HG03039 (cell line): Measurements from ENCODE around the gene BCAR1.
"Not testable (repeated sequence)": the region's sequence is repeated elsewhere in the genome, so short reads cannot be mapped to it uniquely, and the experiment has no call there.

ENCODE experiments used
- ATAC-seq: cut with Tn5 transposase; IDR thresholded peaks from one replicate; pipeline ENCODE4 v1.9.1; 2021; ENCODE audit warnings: mild to moderate bottlenecking, moderate library complexity; ENCODE audit not compliant: unreplicated experiment

Gene BCAR1, protein sequence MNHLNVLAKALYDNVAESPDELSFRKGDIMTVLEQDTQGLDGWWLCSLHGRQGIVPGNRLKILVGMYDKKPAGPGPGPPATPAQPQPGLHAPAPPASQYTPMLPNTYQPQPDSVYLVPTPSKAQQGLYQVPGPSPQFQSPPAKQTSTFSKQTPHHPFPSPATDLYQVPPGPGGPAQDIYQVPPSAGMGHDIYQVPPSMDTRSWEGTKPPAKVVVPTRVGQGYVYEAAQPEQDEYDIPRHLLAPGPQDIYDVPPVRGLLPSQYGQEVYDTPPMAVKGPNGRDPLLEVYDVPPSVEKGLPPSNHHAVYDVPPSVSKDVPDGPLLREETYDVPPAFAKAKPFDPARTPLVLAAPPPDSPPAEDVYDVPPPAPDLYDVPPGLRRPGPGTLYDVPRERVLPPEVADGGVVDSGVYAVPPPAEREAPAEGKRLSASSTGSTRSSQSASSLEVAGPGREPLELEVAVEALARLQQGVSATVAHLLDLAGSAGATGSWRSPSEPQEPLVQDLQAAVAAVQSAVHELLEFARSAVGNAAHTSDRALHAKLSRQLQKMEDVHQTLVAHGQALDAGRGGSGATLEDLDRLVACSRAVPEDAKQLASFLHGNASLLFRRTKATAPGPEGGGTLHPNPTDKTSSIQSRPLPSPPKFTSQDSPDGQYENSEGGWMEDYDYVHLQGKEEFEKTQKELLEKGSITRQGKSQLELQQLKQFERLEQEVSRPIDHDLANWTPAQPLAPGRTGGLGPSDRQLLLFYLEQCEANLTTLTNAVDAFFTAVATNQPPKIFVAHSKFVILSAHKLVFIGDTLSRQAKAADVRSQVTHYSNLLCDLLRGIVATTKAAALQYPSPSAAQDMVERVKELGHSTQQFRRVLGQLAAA

DNA sequence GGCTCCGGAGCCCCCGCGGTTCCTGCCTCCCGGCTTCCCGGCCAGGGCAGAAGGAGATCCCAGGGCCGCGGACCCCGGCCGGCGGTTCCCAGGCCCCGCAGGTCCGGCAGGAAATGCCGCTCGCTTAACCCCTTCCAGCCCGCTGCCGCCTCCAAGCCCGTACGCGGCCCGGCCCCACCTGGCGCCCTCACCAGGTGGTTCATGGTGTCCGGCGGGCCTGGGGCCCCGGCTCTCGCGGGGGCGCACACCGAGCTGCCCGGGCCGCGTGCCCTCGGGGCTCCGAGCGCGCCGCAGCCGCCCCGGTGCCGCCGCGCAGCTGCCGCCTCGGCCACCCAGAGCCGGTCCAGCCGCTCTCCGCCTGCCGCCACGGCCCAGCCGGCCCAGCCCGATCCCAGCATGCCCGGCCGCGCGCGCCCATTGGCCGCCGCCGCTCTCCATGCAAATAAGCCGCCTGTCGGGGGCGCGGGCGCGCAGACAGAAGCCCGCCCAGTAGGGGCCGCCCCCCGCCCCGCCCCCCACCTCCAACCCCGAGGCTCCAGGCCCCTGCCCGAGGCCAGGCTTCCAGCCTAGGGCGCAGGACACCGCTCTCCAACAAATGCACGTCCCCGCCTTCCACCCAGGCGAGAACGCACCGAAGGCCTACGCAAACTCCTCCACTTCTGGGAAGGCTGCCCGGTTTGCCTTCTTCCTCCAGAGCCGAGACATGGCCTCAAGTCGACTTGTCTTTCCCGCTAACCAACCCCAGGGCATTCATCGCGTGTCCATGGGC is at the start of gene BCAR1:
Gene BCAR1, minus strand, starts transcription at position 345 of the 769 bp plus-strand sequence. Its CDS starts 142 bp downstream, at position 203.
- ATAC-seq: peak; percentile 75

DNA sequence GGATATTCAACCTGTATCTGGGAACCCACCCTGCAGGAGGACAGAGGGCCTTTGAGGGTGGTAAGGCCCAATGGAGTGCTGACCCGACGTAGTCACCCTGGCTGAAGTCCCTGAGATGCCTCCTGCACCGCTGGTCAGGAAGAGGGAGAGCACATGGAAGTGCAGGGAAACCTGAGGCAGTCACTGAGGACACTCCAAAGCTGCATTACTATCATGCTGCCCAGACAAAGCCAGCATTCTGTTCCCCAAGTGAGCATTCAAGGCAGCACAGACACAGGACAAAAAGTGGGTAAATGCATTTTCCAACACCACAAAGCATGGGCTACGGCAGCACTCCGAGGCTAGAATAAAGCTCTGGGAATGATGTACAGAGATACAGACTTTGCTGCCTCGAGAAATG is 46.8 kb upstream of the BCAR1 start:
- ATAC-seq: no peak

DNA sequence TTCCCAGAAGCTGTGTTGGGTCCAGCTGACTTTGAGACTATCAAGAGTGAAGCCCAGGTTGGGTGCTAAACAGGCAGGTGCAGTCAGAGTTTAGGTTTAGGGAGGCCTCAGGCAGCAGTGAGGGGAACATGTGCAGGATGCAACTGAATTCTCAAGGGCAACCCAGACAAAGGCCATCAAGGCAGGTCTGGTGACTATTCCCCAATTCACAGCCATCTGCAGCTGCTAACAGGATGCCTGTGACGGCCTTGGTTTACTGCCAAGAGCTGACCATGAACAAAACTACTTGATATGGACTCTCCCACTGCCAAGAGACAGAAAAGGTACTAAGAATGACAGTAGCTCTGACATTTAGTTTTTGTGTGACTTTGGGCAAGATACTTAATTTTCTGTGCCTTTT is 45.2 kb upstream of the BCAR1 start:
- no peak for ATAC-seq

DNA sequence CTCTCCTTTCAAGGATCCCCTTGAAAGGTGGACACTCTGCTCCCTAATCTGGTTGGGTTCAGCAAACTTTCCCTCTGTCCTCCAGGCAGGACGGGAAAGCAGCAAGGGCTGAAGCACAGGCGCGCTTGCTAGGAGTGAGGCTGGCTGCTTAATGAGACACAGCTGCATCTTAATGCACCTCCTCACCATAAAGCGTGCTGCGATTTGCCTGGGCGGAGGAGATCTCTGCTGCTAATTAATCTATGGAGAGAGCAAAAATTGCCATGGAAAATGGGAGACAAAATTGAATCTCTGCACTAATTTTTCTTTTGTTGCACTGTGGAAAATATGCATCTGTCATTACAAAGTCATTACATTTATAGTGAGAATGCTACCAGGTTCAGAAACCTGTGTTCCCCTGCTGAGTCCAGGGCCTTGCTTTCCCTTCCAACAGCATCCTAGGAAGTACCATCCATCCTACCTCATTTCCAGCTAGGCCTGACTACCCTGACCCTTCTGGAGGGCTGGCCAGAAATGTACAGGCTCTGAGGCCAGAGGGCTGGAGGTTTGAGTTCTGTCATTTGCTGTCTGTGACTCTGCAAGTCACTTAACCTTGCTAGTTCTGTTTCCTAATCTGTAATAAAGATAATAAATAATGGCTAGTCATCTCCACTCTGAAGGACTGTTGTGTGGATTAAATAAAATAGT is 43.5 kb upstream of the BCAR1 start:
- no peak for ATAC-seq

DNA sequence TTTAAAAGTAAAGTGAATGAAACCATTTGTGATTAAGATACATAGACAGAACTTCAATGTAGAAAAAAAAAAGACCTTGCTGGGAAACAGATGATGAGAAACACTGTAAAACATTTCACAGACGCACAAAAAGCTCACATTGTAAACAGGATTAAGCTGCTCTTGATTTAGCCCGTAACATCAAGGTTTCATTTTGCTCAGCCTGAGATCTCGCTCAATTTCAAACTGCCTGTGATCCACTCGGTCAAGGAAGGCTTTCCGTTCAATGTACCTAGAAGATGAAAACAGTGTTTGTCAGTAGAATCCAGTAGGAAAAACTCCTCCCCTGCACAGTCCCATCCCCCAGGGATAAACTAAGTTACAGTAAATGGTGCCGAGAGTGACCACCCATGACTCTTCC is 42.3 kb upstream of the BCAR1 start:
- ATAC-seq: no peak

DNA sequence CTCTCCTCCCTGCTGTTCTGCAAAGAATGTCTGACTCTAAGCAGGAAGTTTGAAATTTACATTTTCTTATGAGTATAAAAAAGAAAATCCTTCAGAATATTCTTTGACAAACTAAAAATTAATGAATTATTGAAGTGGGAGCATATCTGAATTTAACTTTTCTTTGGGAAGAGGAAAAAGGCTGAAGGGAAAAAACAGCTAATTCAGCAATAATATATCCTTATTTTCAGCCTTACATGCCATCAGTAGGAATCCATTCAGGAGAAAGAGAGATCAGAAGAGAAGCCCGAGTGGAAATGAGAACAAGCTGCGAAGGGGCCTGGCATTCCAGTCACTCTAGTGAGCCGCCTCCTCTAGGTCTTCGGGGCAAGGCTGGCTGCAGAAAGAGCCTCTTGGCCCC is 41.7 kb upstream of the BCAR1 start:
- no peak for ATAC-seq

DNA sequence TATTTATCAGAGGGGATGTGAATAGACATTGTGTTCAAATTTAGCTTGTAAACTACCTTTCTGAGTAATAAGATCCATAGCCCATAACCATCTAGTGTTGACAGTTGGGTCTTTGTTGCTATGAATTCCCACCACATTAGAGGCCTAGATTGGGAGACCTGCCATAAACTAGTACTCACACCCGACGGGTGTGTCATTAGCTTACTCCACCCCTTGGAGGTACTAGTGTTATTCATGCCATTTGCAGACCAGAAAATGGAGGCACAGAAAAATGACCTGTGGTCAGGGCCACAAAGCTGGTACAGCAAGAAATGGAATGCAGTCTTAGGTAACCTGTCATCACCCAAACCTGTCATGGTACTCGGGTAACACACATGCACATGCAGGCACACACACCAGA is 41.3 kb upstream of the BCAR1 start:
- no peak for ATAC-seq

DNA sequence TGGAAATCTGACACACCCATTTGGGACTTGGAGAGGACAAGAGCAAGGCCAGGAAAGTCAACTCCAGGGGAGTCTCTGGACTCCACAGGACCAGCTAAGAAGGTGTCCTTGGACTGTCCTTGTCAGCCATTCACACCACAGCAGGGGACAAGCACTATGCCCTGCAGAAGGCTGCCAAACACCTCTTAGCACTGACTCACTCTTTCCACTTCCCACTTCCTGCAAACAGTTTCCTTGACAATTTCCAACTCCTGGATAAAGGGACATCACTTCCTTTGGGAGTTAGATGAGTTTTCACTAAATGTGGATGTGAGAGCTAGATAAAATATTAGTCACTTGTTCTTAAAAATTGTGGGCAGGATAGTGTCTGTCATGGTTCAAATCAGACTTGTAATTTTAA is 37.8 kb upstream of the BCAR1 start:
- ATAC-seq: no peak

DNA sequence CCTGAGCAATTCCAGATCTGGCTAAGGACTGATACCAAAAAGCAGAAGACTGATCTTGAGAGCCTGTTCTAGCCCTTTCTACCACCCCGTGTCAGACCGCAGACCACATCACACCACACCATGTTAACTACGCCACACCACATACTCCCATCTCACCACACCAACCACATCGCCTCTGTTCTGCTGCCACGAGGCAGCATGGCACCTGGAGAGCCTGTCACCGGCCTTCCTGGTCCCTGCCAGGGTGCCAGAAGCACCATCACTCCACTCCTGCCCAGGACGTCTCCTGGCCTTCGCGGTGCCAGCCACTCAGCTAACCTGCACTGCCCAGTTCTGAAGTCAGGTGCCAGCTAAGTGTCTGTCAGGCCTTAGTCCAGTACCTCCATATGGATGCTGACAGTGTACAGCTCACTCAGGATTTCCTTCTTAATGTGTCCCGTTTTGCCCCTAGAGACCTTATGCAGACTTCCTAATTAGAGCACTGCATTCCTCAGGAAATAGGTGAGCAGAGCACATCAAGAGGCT is 37.2 kb upstream of the BCAR1 start:
- no peak for ATAC-seq

DNA sequence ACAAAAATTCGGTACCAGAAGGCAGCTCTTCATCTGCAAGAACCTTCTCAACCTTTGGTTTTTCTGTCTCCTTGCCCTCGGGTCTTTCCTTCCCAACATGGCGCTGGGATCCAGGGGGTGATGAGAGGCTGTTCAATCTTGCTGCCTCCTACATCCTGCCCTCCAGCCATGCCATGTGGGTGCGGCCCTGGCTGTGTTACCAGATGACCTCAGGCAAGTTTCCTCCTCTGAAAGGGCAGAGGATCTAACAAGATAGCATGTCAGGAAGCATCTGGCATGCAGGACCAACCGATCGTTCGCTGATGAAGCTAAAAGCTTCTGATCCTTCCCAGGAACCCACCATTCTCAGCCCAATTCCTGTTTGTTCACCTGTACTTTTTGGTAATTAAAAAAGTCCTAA is 36.8 kb upstream of the BCAR1 start:
- ATAC-seq: no peak

DNA sequence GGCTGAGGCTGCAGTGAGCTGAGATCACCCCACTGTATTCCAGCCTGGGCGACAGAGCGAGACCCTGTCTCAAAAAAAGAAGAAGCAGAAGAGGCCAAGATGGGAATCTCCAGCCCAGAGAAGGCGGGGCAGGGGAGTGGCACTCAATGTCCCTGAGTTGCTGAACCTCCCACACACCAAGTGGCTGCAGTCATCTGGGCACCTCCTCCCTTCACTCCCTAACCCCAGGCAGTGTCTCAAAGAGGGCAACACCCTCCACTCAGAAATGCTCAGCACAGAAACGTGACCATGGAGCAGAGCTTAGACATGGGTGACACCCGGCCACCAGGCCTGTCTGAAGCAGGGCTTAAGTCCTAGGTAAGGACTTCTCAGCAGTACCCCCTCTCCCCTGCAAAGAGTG is 36.3 kb upstream of the BCAR1 start:
- no peak for ATAC-seq

DNA sequence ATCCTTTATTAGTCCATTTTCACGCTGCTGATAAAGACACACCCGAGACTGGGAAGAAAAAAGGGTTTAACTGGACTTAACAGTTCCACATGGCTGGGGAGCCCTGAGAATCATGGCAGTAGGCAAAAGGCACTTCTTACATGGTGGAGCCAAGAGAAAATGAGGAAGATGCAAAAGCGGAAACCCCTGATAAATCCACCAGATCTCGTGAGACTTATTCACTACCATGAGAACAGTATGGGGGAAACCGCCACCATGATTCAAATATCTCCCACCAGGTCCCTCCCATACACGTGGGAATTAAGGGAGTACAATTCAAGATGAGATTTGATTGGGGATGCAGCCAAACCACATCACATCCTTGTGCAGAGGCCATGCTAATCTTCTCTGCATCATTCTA is 35.0 kb upstream of the BCAR1 start:
- ATAC-seq: no peak

DNA sequence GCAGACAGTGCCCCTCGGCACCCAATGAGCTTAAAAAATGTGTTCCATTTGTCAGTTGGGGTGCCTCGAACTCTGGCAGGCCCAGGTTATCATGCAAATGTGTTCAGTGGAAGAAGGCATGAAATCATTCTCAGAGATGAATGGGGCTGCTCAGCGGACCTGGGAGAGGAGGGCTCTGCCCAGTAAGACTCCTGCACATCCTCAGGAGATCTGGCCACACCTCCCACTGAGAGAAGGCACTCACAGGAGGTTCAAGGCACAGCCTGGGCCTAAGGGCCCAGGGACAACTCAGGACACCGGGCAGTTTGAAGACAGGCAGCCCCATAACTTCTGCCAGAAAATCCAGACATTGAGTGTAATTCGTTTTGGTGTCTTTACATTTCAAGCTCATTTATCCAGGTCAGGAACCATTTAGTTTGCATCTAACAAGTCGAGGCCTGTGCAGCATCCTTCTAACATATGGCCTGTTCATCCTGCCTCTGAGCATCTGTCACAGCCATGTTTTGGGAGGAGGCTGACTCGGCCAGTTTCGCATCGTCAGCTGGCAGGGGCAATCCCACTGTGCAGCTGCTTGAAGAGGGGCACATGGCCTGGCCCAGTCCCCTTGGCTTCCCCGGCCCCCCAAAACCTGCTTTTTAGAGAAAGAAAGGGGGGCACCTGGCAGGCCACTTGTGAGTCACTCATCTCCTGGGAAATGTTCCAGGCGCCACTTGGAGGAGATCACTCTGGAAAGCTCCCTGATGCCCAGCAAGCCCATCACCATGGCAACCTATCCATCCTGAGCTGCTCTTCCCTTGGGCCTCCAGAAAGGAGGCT is 31.2 kb upstream of the BCAR1 start:
- ATAC-seq: no peak

DNA sequence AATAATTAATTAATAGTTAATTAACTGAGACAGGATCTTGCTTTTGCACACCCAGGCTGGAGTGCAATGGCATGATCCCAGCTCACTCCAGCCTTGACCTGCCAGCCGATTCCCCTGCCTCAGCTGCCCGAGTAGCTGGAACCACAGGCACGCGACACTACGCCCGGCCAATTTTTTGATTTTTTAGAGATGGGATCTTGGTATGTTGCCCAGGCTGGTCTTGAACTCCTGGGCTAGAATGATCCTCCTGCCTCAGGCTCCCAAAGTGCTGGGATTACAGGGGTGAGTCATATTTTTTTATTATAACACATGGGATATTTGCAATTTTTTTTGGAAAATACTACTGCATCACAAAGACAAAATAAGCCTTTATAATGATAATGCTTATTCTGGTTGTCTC is 30.4 kb upstream of the BCAR1 start:
- ATAC-seq: no peak

DNA sequence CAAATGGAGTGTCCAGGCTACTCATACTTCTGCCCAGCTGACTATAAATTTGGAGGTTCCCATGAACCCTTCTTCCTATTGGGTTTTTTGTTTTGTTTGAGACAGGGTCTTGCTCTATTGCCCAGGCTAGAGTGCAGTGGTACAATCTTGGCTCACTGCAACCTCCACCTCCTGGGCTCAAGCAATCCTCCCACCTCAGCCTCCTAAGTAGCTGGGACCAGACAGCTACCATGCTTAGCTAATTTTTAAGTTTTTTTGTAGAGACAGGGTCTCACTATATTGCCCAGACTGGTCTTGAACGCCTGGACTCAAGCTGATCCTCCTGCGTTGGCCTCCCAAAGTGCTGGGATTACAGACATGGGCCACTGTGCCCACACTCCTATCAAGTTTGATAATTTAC is 29.6 kb upstream of the BCAR1 start:
- not testable (repeated sequence) for ATAC-seq

DNA sequence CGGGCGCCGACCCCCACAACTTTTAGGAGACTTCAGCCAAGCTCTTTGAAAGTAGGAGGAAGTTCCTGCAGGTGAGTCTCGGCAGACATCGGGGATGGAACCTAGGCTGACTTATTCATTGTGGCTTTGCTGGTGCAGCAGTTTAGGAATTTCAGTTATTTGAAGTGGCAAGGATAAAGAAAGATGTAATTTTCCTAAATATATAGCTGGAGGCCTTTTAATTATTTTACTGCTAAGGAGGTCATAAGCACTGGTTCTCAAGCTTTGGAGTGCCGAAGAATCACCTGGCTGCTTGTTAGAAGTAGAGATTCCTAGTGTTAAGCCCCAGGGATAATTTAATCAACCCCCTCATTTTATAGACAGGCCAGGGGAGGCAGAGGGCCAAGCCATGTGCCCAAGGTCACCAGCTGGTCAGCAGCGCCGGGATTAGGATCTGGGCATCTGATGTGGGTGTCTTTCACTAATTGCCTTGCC is 28.9 kb upstream of the BCAR1 start:
- ATAC-seq: no peak

DNA sequence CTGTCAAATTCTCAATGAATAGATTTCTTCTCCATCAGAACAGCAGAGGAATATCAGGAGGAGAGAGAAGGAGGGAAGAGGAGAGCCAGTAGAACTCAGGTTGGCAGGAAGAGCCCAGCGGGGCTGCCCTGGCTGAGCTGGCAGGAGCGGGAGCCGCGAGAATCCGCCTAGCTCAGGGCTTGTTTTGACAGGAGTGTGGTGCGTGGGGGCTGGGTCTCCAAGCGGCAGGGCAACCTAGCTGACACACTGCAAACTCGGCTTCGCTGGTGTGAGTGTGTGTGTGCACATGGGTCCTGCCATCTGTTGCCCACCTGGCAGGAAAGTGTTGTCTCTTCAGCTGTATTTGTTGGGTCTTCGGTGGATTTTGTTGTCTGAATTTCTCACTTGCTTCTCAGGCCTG is 27.9 kb upstream of the BCAR1 start:
- no peak for ATAC-seq

DNA sequence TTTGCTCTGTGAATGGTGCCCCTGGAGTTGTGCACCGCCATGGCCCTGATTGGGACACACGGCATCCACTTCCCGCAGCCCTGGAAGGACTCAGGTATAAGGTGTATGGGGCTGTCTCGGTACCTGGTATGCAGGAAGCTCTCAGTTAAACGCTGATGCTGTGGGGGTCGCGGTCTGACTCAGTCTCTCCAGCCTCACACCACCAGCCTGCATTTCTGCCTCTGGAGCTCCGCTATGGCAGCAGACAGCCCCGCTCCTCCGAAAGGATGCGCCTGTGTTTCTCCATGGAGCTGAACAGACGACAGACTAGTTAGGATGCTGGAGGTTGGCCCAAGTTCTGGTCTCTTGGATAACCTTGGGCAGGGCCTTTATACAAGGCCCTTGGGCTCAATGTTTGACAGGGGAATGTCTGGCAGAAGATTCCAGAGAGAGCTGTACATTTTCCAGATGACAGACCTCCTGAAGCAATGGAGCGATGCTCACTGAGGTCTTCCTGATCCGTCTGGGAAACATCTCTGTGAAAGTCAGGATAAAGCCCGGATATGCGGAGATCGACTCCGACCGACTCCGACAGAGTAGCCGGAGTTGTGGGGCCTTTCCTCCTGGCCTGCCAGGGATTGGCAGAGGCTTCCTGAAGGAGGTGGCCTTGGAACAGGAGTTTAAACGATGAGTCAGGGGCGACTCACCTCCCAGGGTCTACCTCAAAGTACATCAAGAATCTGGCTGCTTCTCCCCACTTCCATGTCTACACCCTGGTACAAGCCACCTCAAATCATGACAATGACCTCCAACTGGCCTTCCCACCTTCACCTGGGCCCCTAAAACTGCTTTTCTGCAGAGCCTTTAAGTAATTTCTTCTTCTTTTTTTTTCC is 21.9 kb upstream of the BCAR1 start:
- no peak for ATAC-seq

DNA sequence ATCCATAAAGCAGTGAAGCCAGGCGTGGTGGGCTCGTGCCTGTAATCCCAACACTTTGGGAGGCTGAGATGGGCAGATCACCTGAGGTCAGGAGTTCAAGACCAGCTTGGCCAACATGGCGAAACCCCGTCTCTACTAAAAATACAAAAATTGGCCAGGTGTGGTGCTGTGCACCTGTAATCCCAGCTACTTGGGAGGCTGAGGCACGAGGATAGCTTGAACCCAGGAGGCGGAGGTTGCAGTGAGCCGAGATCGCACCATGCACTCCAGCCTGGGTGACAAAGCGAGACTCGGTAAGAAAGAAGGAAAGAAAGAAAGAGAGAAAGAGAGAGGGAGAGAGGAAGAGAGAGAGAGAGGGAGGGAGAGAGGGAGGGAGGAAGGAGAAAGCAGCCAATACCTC is 21.2 kb upstream of the BCAR1 start:
- not testable (repeated sequence) for ATAC-seq
